ENCODE data around the gene HSP90AA1. TPM values are rescaled to one million over a fixed set of nuclear protein-coding genes. Genes with fewer than 3 reads are reported as not detected.
A peak's percentile ranks its signal among the peaks of the same experiment; 100 is the strongest.

Gene HSP90AA1
- total RNA-seq, 1 donor, result 368 TPM

DNA sequence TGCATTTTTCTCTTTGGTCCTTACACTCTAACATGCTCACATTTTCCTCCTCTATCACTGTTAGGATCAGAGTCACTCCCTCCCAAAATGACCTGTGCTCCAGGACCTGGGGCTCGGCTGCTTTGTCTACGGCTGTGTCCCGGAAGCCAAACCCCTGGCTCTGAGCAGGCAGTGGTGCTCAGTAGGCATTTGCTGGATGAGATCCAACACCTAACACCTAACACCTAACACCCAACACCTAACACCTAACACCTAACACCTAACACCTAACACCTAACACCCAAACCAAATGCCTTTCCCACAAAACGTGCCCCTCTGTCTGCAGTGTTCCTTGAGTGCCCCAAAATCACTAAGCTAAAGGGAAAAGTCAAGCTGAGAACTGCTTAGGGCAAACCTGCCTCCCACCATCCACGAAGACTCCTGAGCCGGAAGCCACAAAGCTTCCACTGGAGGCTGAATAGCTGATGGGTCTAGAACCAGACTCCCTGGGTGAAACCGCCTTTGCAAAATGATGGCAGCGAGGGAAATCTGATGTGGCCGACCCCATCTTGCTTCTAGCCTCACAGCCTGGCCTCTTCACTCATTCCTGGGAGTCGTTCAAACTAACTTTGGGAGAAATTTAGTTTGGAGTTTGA lies 29.2 kb downstream of the HSP90AA1 start:
- TF ChIP-seq, protein P1, sequence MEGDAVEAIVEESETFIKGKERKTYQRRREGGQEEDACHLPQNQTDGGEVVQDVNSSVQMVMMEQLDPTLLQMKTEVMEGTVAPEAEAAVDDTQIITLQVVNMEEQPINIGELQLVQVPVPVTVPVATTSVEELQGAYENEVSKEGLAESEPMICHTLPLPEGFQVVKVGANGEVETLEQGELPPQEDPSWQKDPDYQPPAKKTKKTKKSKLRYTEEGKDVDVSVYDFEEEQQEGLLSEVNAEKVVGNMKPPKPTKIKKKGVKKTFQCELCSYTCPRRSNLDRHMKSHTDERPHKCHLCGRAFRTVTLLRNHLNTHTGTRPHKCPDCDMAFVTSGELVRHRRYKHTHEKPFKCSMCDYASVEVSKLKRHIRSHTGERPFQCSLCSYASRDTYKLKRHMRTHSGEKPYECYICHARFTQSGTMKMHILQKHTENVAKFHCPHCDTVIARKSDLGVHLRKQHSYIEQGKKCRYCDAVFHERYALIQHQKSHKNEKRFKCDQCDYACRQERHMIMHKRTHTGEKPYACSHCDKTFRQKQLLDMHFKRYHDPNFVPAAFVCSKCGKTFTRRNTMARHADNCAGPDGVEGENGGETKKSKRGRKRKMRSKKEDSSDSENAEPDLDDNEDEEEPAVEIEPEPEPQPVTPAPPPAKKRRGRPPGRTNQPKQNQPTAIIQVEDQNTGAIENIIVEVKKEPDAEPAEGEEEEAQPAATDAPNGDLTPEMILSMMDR (IDR thresholded peaks at IDR 0.05; ENCODE audit: insufficient read depth, low read length), result no peak
- no peak for DNase-seq (ENCODE audit: low read depth)
- no peak overlapping the region for H3K4me3 ChIP-seq (ENCODE audit: low read depth, low read length)

DNA sequence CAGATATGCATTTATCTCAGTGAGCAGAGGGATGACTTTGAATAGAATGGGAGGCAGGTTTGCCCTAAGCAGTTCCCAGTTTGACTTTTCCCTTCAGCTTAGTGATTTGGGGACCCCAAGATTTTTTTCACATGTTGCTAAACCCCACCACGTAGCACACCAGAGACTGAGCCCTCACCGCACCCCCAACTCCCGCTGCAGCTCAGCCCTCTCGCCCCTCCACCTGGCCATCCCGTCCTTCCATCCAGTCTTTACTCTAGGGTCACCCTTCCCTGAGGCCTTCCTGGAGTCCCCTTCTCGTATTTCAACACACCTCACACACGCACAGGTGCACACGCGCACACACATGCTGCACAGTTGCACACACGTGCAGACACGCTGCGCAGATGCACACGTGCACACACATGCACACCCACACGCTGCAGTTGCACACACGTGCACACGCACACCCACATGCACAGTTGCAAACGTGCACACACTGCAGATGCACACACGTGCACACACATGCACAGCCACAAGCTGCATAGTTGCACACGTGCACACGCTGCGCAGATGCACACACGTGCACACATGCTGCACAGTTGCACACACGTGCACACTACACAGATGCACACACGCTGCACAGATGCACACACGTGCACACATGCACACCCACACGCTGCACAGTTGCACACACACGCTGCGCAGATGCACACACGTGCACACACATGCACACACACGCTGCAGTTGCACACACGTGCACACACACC lies 30.0 kb downstream of the HSP90AA1 start:
- TF ChIP-seq, protein P1 (IDR thresholded peaks at IDR 0.05; ENCODE audit: insufficient read depth, low read length), result no peak
- H3K4me3 ChIP-seq (ENCODE audit: low read depth, low read length), result no peak overlapping the region
- no peak for DNase-seq (ENCODE audit: low read depth)

DNA sequence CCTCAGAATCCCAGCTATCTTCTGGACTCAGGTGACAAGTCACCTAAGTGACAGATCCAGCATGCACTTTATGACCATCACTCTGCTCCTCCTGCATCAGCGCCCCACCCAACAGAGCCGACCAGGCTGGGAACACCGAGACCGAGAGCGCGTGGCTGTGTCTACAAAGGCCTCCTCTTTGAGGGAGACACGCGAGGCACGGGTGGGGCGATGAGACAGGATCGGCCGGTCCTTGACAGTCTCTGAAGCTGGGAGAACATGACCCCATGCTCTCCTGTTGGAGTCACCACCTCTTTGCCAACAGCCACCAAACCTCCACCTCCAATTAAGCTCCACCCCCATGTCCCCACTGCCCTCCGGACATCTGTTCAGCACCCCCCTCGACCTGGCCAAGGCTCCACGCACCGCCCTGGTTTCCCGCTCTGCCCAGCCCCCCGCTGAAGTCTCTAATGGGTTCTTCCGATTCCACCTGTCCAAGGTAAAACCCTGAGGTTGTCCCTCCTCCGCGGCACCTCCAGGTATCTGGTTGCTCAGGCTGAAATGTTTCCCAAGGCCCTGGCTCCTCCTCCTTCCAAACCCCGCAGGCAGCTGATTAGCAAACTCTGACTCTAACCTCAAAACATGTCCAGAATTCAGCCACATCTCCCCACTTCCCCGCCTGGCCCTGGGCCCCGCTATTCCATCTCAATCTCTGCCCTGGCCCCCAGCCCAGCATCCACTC lies 31.5 kb downstream of the HSP90AA1 start:
- no peak overlapping the region for H3K4me3 ChIP-seq (ENCODE audit: low read depth, low read length)
- TF ChIP-seq, protein P1 (IDR thresholded peaks at IDR 0.05; ENCODE audit: insufficient read depth, low read length), result no peak
- peak; percentile 79 for DNase-seq (ENCODE audit: low read depth)

DNA sequence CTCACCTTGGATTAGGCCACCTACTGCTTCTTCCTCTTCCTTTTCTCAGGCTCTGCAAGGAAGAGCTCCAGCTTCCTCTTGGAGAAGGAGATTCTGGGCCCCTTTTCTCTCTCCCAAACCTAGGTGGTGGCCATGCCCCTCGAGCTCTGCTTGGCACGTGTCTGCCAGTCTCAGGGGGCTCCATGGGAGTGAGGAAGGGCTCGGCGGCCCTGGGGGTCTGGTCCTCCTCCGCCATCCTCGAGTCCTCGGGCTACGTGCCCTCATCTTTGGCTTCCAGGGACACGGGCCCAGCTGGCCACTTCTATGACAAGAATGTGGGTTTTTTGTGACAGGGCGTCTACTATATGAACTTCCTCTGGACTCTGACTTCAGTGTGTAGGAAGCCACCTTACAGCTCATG lies 34.3 kb downstream of the HSP90AA1 start:
- DNase-seq (ENCODE audit: low read depth), result no peak
- TF ChIP-seq, protein P1 (IDR thresholded peaks at IDR 0.05; ENCODE audit: insufficient read depth, low read length), result no peak

DNA sequence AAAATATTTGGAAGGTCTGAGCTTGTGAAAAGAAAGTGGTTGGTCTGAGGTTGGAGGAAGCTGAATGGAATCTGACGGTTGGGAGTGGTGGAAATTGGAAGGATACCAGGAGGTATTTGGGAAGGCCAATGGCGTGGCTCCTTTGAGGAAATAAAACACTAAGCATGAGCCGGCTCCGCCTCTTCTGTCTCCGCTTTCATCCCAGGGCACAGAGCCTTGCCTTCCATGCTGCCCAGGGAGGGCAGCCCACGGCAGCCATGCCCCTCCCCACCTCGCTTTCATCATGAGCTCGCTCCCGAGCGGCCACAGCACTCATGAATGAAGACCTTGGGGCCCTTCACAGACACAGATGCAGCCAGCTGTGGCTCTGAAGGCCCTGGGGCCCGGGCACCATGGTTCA lies 36.2 kb downstream of the HSP90AA1 start:
- H3K4me3 ChIP-seq (ENCODE audit: low read depth, low read length), result no peak overlapping the region
- DNase-seq (ENCODE audit: low read depth), result peak; percentile 64
- TF ChIP-seq, protein P1 (IDR thresholded peaks at IDR 0.05; ENCODE audit: insufficient read depth, low read length), result no peak

More for the DNA sequence above, 34.3 kb downstream of the HSP90AA1 start:
- no peak overlapping the region for H3K4me3 ChIP-seq (ENCODE audit: low read depth, low read length)

DNA sequence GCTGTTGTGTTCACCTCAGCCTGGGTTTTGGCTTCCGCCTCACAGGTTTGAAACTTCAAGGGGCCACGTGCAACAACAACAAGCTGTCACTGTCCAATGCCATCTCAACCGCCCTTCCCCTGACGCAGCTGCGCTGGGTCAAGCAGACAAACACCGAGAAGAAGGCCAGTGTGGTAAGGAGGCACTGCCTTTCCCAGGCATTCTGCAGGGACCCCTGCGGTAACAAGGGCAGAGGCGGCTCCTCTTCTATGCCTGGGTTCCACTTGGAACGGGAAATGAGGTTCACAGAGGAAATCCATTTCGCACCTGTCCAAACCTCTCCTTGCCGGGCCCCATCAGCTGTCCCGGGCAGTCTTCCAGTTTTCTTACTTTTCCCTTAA lies 36.8 kb downstream of the HSP90AA1 start:
- DNase-seq (ENCODE audit: low read depth), result no peak
- TF ChIP-seq, protein P1 (IDR thresholded peaks at IDR 0.05; ENCODE audit: insufficient read depth, low read length), result no peak
- no peak overlapping the region for H3K4me3 ChIP-seq (ENCODE audit: low read depth, low read length)
